Stimulated activated CD8-positive, alpha-beta memory T cell treated with anti-CD3 and anti-CD28 coated beads, Interleukin-2, amount 100 ng/mL, for 48 hours (primary cell): ENCODE results near the gene FAM3B.

Experiments
- DNase-seq, 2 donors: peaks; one replicate each; pipeline ENCODE4 v3.0.0-alpha.2; 2020; ENCODE audit warnings: low read depth in 2 of 2

Gene FAM3B

GRCh38 chr21:41318218-41318617 lies 1.6 kb downstream of the FAM3B start:
- DNase-seq = no peak

GRCh38 chr21:41319273-41319672 lies 2.7 kb downstream of the FAM3B start:
- DNase-seq = no peak

DNA sequence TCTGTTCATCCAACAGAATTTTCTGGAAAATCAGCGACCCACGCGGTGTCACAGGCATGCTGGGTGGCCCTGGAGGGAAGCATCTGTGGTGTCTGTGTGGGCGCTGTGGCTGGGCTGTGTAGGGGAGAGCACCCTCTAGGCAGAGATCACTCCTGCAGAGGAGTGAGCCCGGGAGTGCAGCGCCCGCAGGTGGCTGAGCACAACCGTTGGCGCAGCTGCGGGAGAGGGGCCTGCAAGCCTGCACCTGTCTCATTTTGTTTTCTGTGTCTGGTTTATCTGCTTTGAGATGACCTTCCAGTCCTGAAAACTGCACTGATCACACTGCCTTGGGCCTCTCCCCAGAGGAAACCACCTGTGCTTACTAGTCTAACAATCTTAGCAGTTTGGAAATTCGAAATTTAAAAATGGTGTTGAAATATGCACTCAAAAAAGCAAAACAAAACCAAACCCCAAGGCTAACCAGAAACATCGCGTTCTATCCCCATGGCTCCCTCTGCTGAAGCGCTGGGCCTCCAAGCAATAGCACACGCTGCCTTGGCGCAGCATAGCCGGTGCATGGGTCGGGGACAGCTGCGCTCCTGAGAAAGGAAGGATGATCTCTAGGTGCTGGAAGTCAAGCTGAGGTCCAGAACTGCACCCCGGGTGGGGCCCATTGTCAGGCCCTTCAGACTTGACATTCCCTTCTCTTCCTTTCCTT lies 4.8 kb downstream of the FAM3B start:
- no peak for DNase-seq

- no peak for DNase-seq
These were observed 5.4 kb downstream of the FAM3B start for GRCh38 chr21:41321908-41322495.

GRCh38 chr21:41322496-41323382 lies 6.1 kb downstream of the FAM3B start:
- no peak for DNase-seq

GRCh38 chr21:41325138-41325912 lies 8.7 kb downstream of the FAM3B start:
- no peak for DNase-seq

GRCh38 chr21:41326414-41327080 lies 9.9 kb downstream of the FAM3B start:
- no peak for DNase-seq

GRCh38 chr21:41327753-41328152 lies 11.2 kb downstream of the FAM3B start:
- no peak for DNase-seq

- no peak for DNase-seq
These were observed 12.3 kb downstream of the FAM3B start for GRCh38 chr21:41328660-41329607.

DNA sequence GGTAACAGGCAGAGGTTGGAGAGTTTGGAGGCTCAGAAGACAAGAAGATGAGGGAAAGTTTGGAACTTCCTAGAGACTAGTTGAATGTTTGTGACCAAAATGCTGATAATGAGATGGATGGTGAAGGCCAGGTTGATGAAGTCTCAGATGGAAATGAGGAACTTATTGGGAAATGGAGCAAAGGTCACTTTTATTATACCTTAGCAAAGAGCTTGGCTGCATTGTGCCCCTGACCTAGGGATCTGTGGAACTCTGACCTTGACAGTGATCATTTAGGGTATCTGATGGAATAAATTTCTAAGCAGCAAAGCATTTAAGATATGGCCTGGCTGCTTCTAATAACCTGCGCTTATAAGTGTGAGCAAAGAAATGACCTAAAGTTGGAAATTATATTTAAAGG lies 17.2 kb downstream of the FAM3B start:
- DNase-seq = no peak

GRCh38 chr21:41337515-41337914 lies 20.9 kb downstream of the FAM3B start:
- DNase-seq = no peak

DNA sequence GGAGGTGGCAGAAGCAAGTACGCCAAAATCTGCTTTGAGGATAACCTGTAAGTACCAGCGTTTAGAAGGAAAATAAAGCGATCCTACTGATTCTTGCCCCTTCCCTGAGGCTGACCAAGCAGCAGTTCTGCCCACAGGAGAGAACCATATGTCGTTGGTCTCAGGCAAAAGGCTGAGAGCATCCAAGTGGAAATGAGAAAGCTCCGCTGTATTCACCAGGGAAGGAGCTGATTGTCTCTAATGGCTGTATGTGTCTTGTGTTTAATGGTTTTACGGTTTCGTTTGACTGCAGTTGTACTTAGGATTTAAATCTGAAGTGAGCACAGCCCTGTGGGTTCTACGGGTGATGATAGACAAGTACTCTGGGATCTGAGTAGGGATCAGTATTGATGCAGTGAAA lies 21.9 kb downstream of the FAM3B start:
- DNase-seq = no peak

DNA sequence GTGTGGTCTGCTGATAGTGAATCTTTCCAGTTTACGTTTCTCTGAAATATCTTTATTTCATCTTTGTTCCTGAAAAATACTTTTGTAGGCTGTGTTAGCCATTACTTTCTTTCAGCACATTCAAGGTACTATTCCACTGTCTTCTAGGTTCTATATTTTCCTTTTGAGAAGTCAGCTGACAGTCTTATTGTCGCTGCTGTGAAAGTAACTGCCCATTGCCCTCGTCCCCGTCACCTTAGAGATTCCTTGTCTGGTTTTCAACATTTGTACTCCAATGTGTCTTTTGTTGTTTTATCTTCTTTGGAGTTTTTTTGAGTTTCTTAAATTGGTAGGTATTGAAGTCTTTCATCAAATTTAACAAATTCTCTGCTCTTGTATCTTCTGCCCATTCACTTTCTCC lies 25.4 kb downstream of the FAM3B start:
- DNase-seq = no peak

DNA sequence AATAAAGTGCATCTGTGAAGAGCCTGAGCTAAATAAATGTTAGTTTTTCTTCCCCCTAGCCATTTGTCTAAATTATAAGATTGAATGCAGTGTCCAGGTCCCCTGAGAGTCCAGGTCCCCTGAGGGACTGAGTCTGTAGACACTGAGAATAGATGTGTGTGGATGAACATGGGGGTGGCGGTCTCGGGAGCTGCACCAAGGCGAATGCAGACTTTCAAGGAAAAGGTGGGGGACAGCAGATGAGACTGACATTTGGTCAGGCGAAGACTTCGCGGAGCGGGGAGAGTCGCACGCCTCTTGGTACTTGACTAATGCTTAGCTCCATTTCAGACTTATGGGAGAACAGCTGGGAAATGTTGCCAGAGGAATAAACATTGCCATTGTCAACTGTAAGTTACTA lies 27.5 kb downstream of the FAM3B start:
- DNase-seq = no peak

DNA sequence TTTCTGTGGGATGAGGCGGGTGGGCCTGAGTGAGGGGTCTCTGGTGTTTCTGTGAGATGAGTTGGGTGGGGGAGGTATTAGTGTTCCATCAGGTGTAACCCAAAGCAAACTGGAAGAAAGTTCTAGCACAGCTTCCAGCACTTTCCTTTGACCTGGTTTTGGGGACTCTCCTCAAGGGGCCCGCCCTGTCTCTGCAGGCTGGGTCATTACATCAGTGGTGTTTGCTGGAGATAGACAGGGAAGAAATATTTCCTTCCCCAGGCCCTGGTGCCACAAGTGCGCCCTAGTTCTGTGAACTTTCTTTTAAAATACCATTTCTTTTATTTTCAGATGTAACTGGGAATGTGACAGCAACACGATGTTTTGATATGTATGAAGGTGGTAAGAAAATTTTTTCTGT lies 28.8 kb downstream of the FAM3B start:
- DNase-seq = no peak

- no peak for DNase-seq
These were observed 29.5 kb downstream of the FAM3B start for GRCh38 chr21:41345934-41346685.

GRCh38 chr21:41346758-41347157 lies 30.2 kb downstream of the FAM3B start:
- no peak for DNase-seq

- no peak for DNase-seq
These were observed 31.8 kb downstream of the FAM3B start for GRCh38 chr21:41348434-41348833.

DNA sequence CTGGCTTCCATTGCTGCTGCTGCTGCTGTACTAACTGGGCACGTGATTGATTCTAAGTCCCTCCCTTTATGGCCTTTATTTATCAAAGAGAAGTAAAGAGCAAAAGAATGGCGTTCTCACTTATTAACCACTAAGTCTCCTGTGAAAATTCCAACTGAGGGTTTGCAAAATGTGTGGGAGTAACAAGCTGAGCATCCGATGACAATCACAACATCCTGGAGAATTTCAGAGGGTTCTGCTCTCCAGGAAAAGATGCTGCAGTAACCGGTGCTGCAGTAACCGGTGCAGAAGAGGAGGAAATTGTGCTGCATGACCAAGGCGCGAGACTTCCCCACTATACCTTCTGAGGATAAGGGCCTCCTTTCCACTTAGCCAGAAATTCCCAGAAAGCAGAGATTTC lies 32.5 kb downstream of the FAM3B start:
- DNase-seq = no peak
